Activated CD4-positive, CD25-positive, alpha-beta regulatory T cell (primary cell): ENCODE data around the gene OPN4.

Experiments
- DNase-seq, 4 experiments: peaks; one replicate each; lab custom pipeline; 2025; lab: John Stamatoyannopoulos, UW

The OPN4 gene

GRCh38 chr10:86662186-86663045, 8.1 kb downstream of the OPN4 start:
- DNase-seq, result no peak

- no peak for DNase-seq
Measured at GRCh38 chr10:86663046-86663345, 8.6 kb downstream of the OPN4 start.

- no peak for DNase-seq
Measured at GRCh38 chr10:86663576-86664339, 9.4 kb downstream of the OPN4 start.

GRCh38 chr10:86664341-86665217, 10.2 kb downstream of the OPN4 start:
- no peak for DNase-seq

- no peak for DNase-seq
Measured at GRCh38 chr10:86665218-86665607, 10.9 kb downstream of the OPN4 start.

GRCh38 chr10:86665868-86666267, 11.5 kb downstream of the OPN4 start:
- no peak for DNase-seq

- DNase-seq, result no peak
Measured at GRCh38 chr10:86666538-86666937, 12.2 kb downstream of the OPN4 start.

GRCh38 chr10:86667421-86668181, 13.3 kb downstream of the OPN4 start:
- no peak for DNase-seq

- DNase-seq, result no peak
Measured at GRCh38 chr10:86668297-86669165, 14.2 kb downstream of the OPN4 start, which contains the start of gene LDB3. TSS of gene LDB3 (plus strand) at chr10:86668511. CDS start at chr10:86668692, 181 bp downstream.

GRCh38 chr10:86670290-86670811, 16.0 kb downstream of the OPN4 start:
- DNase-seq, result no peak

- DNase-seq, result no peak
Measured at GRCh38 chr10:86670876-86671275, 16.5 kb downstream of the OPN4 start.

GRCh38 chr10:86671419-86671818, 17.1 kb downstream of the OPN4 start:
- no peak for DNase-seq

- no peak for DNase-seq
Measured at GRCh38 chr10:86671985-86672710, 17.8 kb downstream of the OPN4 start.

GRCh38 chr10:86673216-86673826, 19.0 kb downstream of the OPN4 start:
- no peak for DNase-seq

GRCh38 chr10:86673827-86674581, 19.7 kb downstream of the OPN4 start:
- DNase-seq, result no peak

GRCh38 chr10:86674912-86675311, 20.6 kb downstream of the OPN4 start:
- DNase-seq, result no peak

GRCh38 chr10:86677374-86677773, 23.0 kb downstream of the OPN4 start:
- no peak for DNase-seq

- DNase-seq, result no peak
Measured at GRCh38 chr10:86678999-86679792, 24.8 kb downstream of the OPN4 start.
